ENCODE results near the gene FGFR3. TPM values are rescaled to one million over a fixed set of nuclear protein-coding genes. Genes with fewer than 3 reads are reported as not detected.

FGFR3 gene
- polyA plus RNA-seq, 1 donor from 2014 or later: 0.48 TPM

DNA sequence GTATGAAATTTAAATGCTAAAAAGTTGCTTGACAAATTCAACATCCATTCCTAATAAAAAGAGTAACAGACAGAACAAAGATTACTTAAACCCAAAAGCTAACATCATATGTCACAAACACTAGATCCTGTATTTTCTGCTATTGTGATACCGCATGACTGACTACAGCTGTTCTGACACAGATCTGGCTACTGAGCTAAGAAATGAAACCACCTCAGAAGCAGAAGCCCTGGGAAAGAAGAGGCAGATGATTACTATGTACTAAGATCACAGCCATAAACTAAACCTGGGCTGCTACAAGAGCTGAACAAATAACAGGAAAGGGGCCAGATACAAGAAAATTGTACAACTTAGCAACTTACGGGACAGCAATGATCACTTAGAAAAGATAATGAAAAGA is 53.5 kb downstream of the FGFR3 start:
- TF ChIP-seq, protein P1, sequence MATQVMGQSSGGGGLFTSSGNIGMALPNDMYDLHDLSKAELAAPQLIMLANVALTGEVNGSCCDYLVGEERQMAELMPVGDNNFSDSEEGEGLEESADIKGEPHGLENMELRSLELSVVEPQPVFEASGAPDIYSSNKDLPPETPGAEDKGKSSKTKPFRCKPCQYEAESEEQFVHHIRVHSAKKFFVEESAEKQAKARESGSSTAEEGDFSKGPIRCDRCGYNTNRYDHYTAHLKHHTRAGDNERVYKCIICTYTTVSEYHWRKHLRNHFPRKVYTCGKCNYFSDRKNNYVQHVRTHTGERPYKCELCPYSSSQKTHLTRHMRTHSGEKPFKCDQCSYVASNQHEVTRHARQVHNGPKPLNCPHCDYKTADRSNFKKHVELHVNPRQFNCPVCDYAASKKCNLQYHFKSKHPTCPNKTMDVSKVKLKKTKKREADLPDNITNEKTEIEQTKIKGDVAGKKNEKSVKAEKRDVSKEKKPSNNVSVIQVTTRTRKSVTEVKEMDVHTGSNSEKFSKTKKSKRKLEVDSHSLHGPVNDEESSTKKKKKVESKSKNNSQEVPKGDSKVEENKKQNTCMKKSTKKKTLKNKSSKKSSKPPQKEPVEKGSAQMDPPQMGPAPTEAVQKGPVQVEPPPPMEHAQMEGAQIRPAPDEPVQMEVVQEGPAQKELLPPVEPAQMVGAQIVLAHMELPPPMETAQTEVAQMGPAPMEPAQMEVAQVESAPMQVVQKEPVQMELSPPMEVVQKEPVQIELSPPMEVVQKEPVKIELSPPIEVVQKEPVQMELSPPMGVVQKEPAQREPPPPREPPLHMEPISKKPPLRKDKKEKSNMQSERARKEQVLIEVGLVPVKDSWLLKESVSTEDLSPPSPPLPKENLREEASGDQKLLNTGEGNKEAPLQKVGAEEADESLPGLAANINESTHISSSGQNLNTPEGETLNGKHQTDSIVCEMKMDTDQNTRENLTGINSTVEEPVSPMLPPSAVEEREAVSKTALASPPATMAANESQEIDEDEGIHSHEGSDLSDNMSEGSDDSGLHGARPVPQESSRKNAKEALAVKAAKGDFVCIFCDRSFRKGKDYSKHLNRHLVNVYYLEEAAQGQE (IDR thresholded peaks at IDR 0.05; ENCODE audit: borderline replicate concordance): no peak
- TF ChIP-seq RAD21 (conservative IDR thresholded peaks at IDR 0.05): no peak
- TF ChIP-seq, protein P2, sequence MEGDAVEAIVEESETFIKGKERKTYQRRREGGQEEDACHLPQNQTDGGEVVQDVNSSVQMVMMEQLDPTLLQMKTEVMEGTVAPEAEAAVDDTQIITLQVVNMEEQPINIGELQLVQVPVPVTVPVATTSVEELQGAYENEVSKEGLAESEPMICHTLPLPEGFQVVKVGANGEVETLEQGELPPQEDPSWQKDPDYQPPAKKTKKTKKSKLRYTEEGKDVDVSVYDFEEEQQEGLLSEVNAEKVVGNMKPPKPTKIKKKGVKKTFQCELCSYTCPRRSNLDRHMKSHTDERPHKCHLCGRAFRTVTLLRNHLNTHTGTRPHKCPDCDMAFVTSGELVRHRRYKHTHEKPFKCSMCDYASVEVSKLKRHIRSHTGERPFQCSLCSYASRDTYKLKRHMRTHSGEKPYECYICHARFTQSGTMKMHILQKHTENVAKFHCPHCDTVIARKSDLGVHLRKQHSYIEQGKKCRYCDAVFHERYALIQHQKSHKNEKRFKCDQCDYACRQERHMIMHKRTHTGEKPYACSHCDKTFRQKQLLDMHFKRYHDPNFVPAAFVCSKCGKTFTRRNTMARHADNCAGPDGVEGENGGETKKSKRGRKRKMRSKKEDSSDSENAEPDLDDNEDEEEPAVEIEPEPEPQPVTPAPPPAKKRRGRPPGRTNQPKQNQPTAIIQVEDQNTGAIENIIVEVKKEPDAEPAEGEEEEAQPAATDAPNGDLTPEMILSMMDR (IDR thresholded peaks at IDR 0.05; ENCODE audit: poor library complexity, severe bottlenecking): no peak

DNA sequence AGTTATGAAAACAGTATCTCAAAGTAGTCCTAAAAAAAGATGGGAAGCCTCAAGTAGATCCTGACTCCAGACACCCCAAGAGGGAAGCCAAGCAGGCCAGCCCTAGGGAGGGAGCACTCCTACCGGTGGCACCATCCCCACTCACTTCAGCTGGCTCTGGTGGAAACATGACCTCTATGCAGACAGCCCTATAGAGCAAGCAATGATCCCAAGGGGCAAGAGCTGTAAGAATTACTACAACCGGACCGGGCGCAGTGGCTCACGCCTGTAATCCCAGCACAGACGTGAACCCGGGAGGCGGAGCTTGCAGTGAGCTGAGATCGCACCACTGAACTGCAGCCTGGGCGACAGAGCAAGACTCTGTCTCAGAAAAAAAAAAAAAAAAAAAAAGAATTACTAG is 57.2 kb downstream of the FGFR3 start:
- Histone ChIP-seq H3K9ac (ENCODE audit: low read length) (no peak overlapping the region), H3K4me3 (ENCODE audit: low read length) (no peak overlapping the region), H3K79me2 (replicated peaks; ENCODE audit: insufficient read depth, low read length) (peaks cover 12% of the 10 kb centered on the region), H3K9me3 (ENCODE audit: low read length) (no peaks in the 10 kb centered on the region), H3K36me3 (ENCODE audit: insufficient read depth, low read length) (no peaks in the 10 kb centered on the region), H3K4me2 (ENCODE audit: low read length) (no peak overlapping the region), H3F3A (ENCODE audit: insufficient read depth, low read length, poor library complexity, severe bottlenecking) (no peaks in the 10 kb centered on the region), H3K27me3 (ENCODE audit: insufficient read depth, low read depth, low read length) (no peaks in the 10 kb centered on the region), H4K20me1 (ENCODE audit: insufficient read depth) (no peaks in the 10 kb centered on the region), H2AFZ (ENCODE audit: low read depth, low read length) (no peak overlapping the region), H3K9me2 (ENCODE audit: insufficient read depth, low read length) (no peaks in the 10 kb centered on the region), H3K27ac (ENCODE audit: low read length) (no peak overlapping the region)
- TF ChIP-seq MXI1 (conservative IDR thresholded peaks at IDR 0.05; ENCODE audit: poor library complexity, severe bottlenecking) (no peak), EZH2 (IDR thresholded peaks at IDR 0.05; ENCODE audit: borderline replicate concordance, insufficient read depth, low read length, poor library complexity, severe bottlenecking) (no peak)
- TF ChIP-seq, protein P1 (IDR thresholded peaks at IDR 0.05; ENCODE audit: borderline replicate concordance): no peak

More for the DNA sequence above, 53.5 kb downstream of the FGFR3 start:
- Histone ChIP-seq H2AFZ (ENCODE audit: low read depth, low read length) (no peak overlapping the region), H3K79me2 (replicated peaks; ENCODE audit: insufficient read depth, low read length) (no peaks in the 10 kb centered on the region), H3F3A (ENCODE audit: insufficient read depth, low read length, poor library complexity, severe bottlenecking) (no peaks in the 10 kb centered on the region), H4K20me1 (ENCODE audit: insufficient read depth) (no peaks in the 10 kb centered on the region), H3K4me2 (ENCODE audit: low read length) (no peak overlapping the region), H3K36me3 (ENCODE audit: insufficient read depth, low read length) (no peaks in the 10 kb centered on the region), H3K27me3 (ENCODE audit: insufficient read depth, low read depth, low read length) (no peaks in the 10 kb centered on the region), H3K27ac (ENCODE audit: low read length) (no peak overlapping the region), H3K9me3 (ENCODE audit: low read length) (no peaks in the 10 kb centered on the region), H3K9ac (ENCODE audit: low read length) (no peak overlapping the region), H3K9me2 (ENCODE audit: insufficient read depth, low read length) (no peaks in the 10 kb centered on the region), H3K4me3 (ENCODE audit: low read length) (no peak overlapping the region)
